Stimulated activated CD4-positive, alpha-beta T cell treated with anti-CD3 and anti-CD28 coated beads, Interleukin-2, amount 100 ng/mL, for 4 hours (primary cell): ENCODE results near the gene TMEM97.
"Not testable (repeated sequence)": the region's sequence is repeated elsewhere in the genome, so short reads cannot be mapped to it uniquely, and the experiment has no call there.

ENCODE experiments used
- DNase-seq: peaks from one replicate; pipeline ENCODE4 v3.0.0-alpha.2; 2020; ENCODE audit warnings: low read depth

Gene TMEM97

GRCh38 chr17:28318759-28319597 lies at the start of gene TMEM97:
Gene TMEM97 (plus strand): TSS chr17:28319200. CDS start chr17:28319240, 40 bp downstream.
- DNase-seq = peak; percentile 94

DNA sequence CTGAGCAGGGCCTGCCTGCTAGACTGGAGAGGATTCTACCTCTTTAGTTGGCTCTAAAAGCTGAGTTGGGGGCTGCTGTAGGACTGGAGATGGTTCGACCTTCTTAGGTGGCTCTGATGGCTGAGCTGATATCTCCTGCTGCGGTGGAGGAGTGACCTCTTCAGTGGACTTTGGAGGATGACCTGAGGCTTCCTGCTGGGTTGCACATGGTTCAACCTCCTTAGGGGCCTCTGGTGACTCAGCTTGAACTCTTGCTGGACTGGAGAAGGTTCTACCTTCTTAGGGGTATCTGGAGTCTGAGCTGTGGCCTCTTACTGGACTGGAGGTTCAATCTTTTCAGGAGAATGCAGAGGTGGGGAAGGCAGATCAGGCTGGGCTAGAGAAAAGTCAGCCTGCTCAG lies 48.9 kb upstream of the TMEM97 start:
- no peak for DNase-seq

GRCh38 chr17:28270926-28271325 lies 48.1 kb upstream of the TMEM97 start:
- DNase-seq = no peak

- DNase-seq = no peak
These were observed 47.6 kb upstream of the TMEM97 start for GRCh38 chr17:28271431-28271830.

- no peak for DNase-seq
These were observed 46.8 kb upstream of the TMEM97 start for GRCh38 chr17:28272166-28272565.

DNA sequence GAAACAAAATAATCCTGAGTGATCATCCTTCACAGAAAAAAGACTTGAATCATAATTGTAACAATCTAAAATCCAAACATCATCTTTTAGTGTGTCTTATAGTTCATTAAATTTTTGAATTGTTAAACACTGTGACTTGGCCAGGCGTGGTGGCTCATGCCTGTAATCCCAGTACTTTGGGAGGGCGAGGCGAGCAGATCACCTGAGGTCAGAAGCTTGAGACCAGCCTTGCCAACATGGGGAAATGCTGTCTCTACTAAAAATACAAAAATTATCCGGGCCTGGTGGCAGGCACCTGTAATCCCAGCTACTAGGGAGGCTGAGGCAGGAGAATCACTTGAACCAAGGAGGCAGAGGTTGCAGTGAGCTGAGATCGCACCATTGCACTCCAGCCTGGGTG lies 45.7 kb upstream of the TMEM97 start:
- not testable (repeated sequence) for DNase-seq

DNA sequence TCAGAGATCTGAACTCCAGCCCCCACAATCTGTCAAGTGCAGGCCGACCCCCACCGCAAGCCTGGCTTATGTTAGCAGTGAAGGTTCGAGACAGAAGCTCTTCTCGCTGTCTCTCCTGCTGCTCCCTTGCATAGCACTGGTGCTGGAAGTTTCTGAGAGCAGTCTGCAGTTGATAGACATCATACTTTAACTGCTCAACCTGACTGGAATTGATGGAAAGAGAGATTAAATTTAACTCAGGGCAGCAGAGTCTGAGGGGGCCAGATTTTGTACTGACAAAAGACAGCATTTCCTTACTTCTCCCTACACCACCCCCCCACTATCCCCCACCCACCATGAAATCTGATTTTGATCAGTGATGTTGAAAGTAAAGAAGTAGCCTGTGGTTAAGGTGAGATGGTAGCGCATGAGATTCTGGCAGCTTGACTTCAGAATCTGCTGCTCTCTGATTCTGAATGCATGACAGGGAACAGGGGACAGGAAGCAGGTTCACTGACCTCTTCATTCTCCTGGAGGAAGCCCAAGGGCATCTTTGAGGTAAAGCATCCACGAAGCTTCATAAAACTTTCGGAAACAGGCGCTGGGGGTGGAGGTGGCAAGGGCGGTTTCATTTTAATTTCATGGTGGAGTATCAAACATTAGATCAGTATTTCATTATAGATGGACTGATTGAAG lies 44.3 kb upstream of the TMEM97 start:
- DNase-seq = no peak

DNA sequence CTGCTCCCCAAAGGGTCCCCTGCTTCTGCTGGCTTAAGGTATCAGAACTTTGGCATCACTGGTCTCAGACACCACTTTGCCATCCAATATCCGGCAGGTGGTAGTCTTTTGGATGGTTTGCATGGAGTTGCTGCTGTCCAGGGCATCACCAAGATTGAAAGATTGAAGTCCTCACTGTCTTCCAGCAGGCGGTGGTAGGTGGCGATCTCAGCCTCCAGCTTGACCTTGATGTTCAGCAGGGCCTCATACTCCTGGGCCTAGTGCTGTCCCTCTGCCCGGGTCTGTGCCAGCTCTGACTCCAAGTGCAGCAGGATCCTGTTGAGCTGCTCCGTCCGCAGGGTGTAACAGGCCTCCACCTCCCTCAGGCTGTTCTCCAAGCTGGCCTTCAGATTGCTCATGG lies 43.0 kb upstream of the TMEM97 start:
- no peak for DNase-seq

DNA sequence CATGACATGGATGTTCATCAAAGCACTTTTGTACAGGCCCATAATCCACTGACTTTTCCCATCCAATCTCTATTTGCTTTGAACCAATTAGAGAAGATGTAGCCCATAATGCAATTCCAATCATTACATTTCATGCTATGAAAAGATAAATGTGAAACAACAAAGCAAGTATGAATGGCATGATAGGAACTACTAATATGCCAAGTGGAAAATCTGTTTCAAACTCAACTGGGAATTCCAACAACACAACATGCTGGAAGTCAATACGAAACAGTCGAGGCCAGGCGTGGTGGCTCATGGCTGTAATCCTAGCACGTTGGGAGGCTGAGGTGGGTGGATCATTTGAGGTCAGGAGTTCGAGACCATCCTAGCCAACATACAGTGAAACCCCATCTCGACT lies 39.6 kb upstream of the TMEM97 start:
- DNase-seq = no peak

GRCh38 chr17:28280826-28281225 lies 38.2 kb upstream of the TMEM97 start:
- DNase-seq = no peak

DNA sequence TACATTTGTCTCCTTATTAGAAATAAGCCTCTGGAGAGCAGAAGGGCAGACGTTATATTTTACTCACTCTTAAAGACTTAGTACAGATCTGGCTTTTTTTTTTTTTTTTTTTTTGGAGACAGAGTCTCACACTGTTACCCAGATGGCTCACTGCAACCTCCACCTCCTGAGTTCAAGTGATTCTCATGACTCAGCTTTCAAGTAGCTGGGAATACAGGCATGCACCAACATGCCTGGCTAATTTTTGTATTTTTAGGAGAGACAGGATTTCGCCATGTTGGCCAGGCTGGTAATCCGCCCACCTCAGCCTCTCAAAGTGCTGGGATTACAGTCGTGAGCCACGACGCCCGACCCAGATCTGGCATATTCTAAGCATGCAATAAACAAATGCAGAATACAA lies 36.4 kb upstream of the TMEM97 start:
- no peak for DNase-seq

GRCh38 chr17:28285965-28286364 lies 33.0 kb upstream of the TMEM97 start:
- no peak for DNase-seq

- DNase-seq = no peak
These were observed 28.3 kb upstream of the TMEM97 start for GRCh38 chr17:28290703-28291102.

- no peak for DNase-seq
These were observed 27.1 kb upstream of the TMEM97 start for GRCh38 chr17:28291780-28292330.

- not testable (repeated sequence) for DNase-seq
These were observed 26.1 kb upstream of the TMEM97 start for GRCh38 chr17:28292878-28293277.

- DNase-seq = no peak
These were observed 25.0 kb upstream of the TMEM97 start for GRCh38 chr17:28293994-28294393.

DNA sequence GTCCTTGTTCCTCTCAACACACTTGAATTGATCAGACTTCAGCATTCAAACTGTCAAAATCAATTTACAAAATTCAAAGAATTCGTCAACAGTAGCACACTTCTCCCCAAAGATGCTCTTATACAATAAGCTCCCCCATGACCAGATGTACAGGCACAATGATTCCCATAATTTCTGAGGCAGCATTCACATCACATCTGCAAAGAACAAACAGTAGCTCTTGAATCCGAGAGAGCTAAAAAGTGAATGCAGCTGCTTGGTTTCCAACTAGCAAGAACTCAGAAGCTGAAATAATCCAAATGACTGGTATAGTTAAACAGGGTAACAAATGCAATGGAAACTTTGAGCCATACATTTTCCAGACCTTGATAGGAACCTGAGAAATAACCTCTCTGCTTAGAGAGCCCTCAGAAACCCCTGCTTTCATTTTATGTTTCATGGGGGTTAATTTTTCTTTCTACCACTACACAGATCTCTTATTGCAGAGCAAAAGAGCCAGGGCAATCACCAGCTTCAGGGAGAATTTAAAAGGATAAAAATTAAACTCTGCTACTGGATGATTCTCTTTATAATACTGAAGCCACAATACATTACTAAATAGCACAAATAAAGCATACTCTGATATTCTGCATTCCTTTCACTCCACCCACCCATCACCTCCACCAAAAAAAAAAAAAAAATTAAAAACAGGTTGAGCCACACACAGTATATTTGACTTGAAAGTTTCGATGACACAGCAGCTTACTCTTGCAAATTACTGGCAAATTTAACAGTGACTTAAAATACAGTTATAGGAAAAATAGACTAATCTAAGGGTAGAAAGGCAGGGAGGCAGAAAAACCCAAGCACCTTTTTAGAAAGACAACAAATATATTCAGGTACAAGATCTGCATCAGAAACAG lies 23.1 kb upstream of the TMEM97 start:
- no peak for DNase-seq

GRCh38 chr17:28298449-28298848 lies 20.6 kb upstream of the TMEM97 start:
- no peak for DNase-seq

GRCh38 chr17:28306954-28307401 lies 12.0 kb upstream of the TMEM97 start:
- DNase-seq = no peak

DNA sequence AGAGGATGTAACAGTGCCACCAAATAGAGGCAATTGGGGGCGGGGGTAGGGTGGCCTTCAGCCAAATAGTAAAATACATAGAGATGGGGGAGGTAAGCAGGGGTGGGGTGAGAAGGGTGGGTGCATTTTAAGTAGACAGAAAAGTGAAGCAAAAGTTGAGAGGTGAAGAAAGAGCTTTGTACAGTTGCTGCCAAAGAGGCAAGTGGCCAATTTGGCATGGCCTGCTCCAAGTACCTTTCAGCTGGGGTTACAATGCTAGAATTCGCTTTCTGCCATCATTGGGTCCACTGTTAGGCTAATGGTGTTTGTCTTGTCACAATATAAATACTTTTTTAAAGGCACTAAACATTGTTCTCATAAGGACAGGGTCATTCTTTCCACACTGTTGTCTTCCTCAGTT lies 5.2 kb upstream of the TMEM97 start:
- no peak for DNase-seq

DNA sequence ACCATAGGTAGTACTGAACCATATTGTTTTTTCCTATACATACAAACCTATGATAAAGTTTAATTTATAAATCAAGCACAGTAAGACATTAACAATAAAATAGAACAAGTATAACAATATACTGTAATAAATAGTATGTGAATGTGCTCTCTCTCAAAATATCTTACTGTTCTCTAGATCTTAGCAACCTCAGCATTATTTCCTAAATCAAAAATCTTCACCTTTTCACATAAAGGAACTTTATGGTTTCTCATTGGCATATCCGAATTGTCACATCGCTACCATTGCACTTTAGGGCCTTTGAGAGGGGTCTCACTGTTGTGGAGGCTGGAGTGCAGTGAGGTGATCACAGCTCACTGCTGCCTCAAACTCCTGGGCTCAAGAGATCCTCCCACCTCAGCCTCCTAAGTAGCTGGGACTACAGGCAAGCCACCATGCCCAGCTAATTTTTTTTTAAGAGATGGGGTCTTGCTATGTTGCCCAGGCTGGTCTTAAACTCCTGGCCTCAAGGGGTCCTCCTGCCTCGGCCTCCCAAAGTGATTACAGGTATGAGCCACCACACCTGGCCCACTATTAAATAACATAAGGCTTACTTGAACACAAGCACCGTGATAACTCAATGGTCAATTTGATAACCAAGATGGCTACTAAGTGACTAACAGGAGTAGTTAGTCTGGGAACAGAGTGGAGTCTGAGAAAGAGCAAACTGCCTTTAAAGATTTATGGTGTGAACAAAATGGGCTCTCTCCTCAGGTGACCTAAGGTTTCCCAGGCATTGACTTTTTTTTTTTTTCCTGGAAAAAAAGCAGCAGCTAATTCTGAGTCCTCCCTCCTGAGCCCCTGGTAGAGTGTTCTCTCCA lies 2.9 kb upstream of the TMEM97 start:
- DNase-seq = no peak
